ENCODE measurements around the gene SLC24A3. TPM values are rescaled to one million over a fixed set of nuclear protein-coding genes. Genes with fewer than 3 reads are reported as not detected.
A peak's percentile ranks its signal among the peaks of the same experiment; 100 is the strongest.

Gene SLC24A3
- total RNA-seq, 1 donor from 2014 or later, result 13.1 TPM

- Histone ChIP-seq H3K4me1 (no peaks in the 10 kb centered on the region), H3K9me3 (no peaks in the 10 kb centered on the region), H3K36me3 (no peaks in the 10 kb centered on the region), H3K27me3 (no peaks in the 10 kb centered on the region), H3K4me3 (no peak overlapping the region), H3K27ac (no peak overlapping the region)
- ATAC-seq, result peak; percentile 57
- no peak for TF ChIP-seq CTCF (IDR thresholded peaks at IDR 0.05)
- peak; percentile 64 for DNase-seq
- intact Hi-C loops (cut with DNase I), result no loop called here
These were observed 445.7 kb downstream of the SLC24A3 start for GRCh38 chr20:19658137-19658536.

GRCh38 chr20:19659448-19659847, 447.0 kb downstream of the SLC24A3 start:
- Histone ChIP-seq H3K9me3 (no peaks in the 10 kb centered on the region), H3K27me3 (no peaks in the 10 kb centered on the region), H3K27ac (no peak overlapping the region), H3K36me3 (no peaks in the 10 kb centered on the region), H3K4me1 (no peaks in the 10 kb centered on the region), H3K4me3 (no peak overlapping the region)
- ATAC-seq (no peak), DNase-seq (no peak)
- intact Hi-C loops (cut with DNase I), result no loop called here
- TF ChIP-seq CTCF (IDR thresholded peaks at IDR 0.05), result no peak

GRCh38 chr20:19660808-19661378, 448.5 kb downstream of the SLC24A3 start:
- DNase-seq, result no peak
- no peak overlapping the region for H3K27ac ChIP-seq
- no peaks in the 10 kb centered on the region for H3K9me3 ChIP-seq
- TF ChIP-seq CTCF (IDR thresholded peaks at IDR 0.05), result no peak
- no peak for ATAC-seq
- H3K4me3 ChIP-seq, result no peak overlapping the region
- no peaks in the 10 kb centered on the region for H3K36me3 ChIP-seq
- H3K27me3 ChIP-seq, result no peaks in the 10 kb centered on the region
- intact Hi-C loops (cut with DNase I), result loop anchor here (10.0 kb wide), 1 partner anchor 456 kb away; no protein-coding TSS in a partner anchor
- no peaks in the 10 kb centered on the region for H3K4me1 ChIP-seq

- intact Hi-C loops (cut with DNase I), result loop anchor here (10.0 kb wide), 1 partner anchor 457 kb away; no protein-coding TSS in a partner anchor
- Histone ChIP-seq H3K4me1 (no peaks in the 10 kb centered on the region), H3K4me3 (no peak overlapping the region), H3K36me3 (no peaks in the 10 kb centered on the region), H3K9me3 (no peaks in the 10 kb centered on the region), H3K27ac (no peak overlapping the region), H3K27me3 (no peaks in the 10 kb centered on the region)
- ATAC-seq (peak; percentile 88), DNase-seq (no peak)
- peak; percentile 97 for TF ChIP-seq CTCF (IDR thresholded peaks at IDR 0.05)
These were observed 449.5 kb downstream of the SLC24A3 start for GRCh38 chr20:19661717-19662636.

- Histone ChIP-seq H3K4me1 (no peaks in the 10 kb centered on the region), H3K9me3 (no peaks in the 10 kb centered on the region), H3K4me3 (no peak overlapping the region), H3K36me3 (no peaks in the 10 kb centered on the region), H3K27ac (no peak overlapping the region), H3K27me3 (no peaks in the 10 kb centered on the region)
- no peak for ATAC-seq
- no peak for TF ChIP-seq CTCF (IDR thresholded peaks at IDR 0.05)
- DNase-seq, result no peak
- intact Hi-C loops (cut with DNase I), result loop anchor here (10.0 kb wide), 1 partner anchor 458 kb away; no protein-coding TSS in a partner anchor
These were observed 450.2 kb downstream of the SLC24A3 start for GRCh38 chr20:19662637-19662995.

All from upper lobe of right lung (tissue), 1 donor.